GM12892 (cell line): ENCODE results near the gene ZNF470.

Source experiments
- POLR2A ChIP-seq: IDR thresholded peaks from 2 replicates; pipeline ENCODE4 v1.6.1; 2011; ENCODE audit warnings: low read depth, low read length, control low read depth
- POLR2AphosphoS5 ChIP-seq: IDR thresholded peaks from 2 replicates; pipeline ENCODE4 v1.6.1; 2011; ENCODE audit warnings: low read depth, low read length, control low read depth
- TAF1 ChIP-seq: IDR thresholded peaks from 2 replicates; pipeline ENCODE4 v1.6.1; 2011; ENCODE audit warnings: low read depth, mild to moderate bottlenecking, control low read depth, low read length, borderline replicate concordance

- TF ChIP-seq POLR2AphosphoS5 (no peak), POLR2A (no peak), TAF1 (no peak)
Observed at GRCh38 chr19:56617531-56617930, 50.3 kb downstream of the ZNF470 start.
